Thyroid gland (tissue), 4 donors: ENCODE measurements around the gene FSIP1. TPM values are rescaled to one million over a fixed set of nuclear protein-coding genes. Genes with fewer than 3 reads are reported as not detected.

Experiments
- DNase-seq, 2 donors: peaks; one replicate each; pipeline ENCODE4 v3.0.0-alpha.2; 2019
- H3K27ac ChIP-seq, 3 donors: fragments of 200-600 bp; sonication (generic); 1 replicate in 2 of 3; 2 replicates in 1 of 3; pipeline ENCODE4 v1.5.1; 2016 to 2019; ENCODE audit warnings: mild to moderate bottlenecking in 1 of 3, moderate library complexity in 1 of 3
- H3K27me3 ChIP-seq: fragments of 200-600 bp; sonication (generic); one replicate; pipeline ENCODE4 v1.5.1; 2019
- H3K36me3 ChIP-seq, 2 donors: fragments of 200-600 bp; sonication (generic); one replicate each; pipeline ENCODE4 v1.5.1; 2016 to 2019
- H3K4me1 ChIP-seq, 2 donors: fragments of 200-600 bp; sonication (generic); one replicate each; pipeline ENCODE4 v1.5.1; 2017 to 2019
- H3K4me3 ChIP-seq, 3 donors: fragments of 200-600 bp; sonication (generic); replicated peaks in 1 of 3; 1 replicate in 2 of 3; 2 replicates in 1 of 3; pipeline ENCODE4 v1.5.1; 2016; ENCODE audit warnings: mild to moderate bottlenecking in 1 of 3
- H3K9me3 ChIP-seq: fragments of 200-600 bp; sonication (generic); one replicate; pipeline ENCODE4 v1.5.1; 2017
- POLR2A ChIP-seq, 2 donors: fragments of 450-650 bp; IDR thresholded peaks; one replicate each; pipeline ENCODE4 v1.6.1; 2017; ENCODE audit warnings: antibody characterized with exemption in 2 of 2, mild to moderate bottlenecking in 2 of 2, moderate library complexity in 1 of 2
- WGBS, 2 donors: methylation state at CpG; one replicate each; pipeline ENCODE4 v1.1.5; 2017; 5-methylcytosine and 5-hydroxymethylcytosine counted together
- intact Hi-C: fragments of 100-400 bp; cut with DNase I; formaldehyde crosslinking; loops from one replicate; pipeline ENCODE4 v1.15.1; 2023
- total RNA-seq, 4 donors: library from RNA; depleted of rRNA; stranded (reverse); fragments of >200 nt; gene quantifications; one replicate each; pipeline ENCODE4 v1.2.3, GENCODE V29; 2016
- TF ChIP-seq, protein P1 (sequence below), 6 experiments: fragments of 200-600 bp in 3 of 6; fragments of 450-650 bp in 3 of 6; sonication (generic) in 3 of 6; IDR thresholded peaks; one replicate each; pipeline ENCODE4 v1.5.1; 2016 to 2019; ENCODE audit warnings: antibody characterized with exemption in 6 of 6, mild to moderate bottlenecking in 2 of 6, inconsistent platforms in 1 of 6, moderate library complexity in 1 of 6

The FSIP1 gene
- total RNA-seq, 4 donors from 2014 or later, result 0.94 to 2.5 (median 1.5) TPM

DNA sequence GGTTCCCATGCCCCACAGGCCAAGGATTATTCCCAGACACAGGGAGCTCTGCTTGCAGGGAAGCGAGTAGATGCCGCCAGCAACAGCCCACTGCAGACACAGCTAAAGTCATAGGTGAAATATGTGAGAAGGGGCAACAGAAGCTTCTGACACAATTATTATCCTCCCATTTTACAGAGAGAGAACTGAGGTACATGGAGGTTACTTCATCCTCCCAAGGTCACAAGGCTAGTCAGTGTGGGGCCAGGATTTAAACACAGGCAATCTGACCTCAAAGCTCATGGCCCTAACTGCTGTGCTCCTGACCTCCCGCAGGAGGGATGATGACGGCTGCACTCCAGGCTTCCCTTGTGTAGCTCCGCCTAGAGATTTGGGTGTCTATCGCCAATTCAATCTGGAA is 15.7 kb upstream of the FSIP1 start:
- Histone ChIP-seq H3K9me3 (no peaks in the 10 kb centered on the region), H3K4me1 (no peaks in the 10 kb centered on the region), H3K27me3 (no peaks in the 10 kb centered on the region), H3K27ac (no peak overlapping the region), H3K4me3 (no peak overlapping the region), H3K36me3 (no peaks in the 10 kb centered on the region)
- intact Hi-C loops, result loop anchor here (10.0 kb wide), 1 partner anchor 76 kb away; no protein-coding TSS in a partner anchor
- WGBS, 2 donors, result 86 to 88% methylated on average over 6 of the region's 6 CpGs
- DNase-seq, result no peak
- no peak for TF ChIP-seq POLR2A (IDR thresholded peaks at IDR 0.05)
- TF ChIP-seq, protein P1, sequence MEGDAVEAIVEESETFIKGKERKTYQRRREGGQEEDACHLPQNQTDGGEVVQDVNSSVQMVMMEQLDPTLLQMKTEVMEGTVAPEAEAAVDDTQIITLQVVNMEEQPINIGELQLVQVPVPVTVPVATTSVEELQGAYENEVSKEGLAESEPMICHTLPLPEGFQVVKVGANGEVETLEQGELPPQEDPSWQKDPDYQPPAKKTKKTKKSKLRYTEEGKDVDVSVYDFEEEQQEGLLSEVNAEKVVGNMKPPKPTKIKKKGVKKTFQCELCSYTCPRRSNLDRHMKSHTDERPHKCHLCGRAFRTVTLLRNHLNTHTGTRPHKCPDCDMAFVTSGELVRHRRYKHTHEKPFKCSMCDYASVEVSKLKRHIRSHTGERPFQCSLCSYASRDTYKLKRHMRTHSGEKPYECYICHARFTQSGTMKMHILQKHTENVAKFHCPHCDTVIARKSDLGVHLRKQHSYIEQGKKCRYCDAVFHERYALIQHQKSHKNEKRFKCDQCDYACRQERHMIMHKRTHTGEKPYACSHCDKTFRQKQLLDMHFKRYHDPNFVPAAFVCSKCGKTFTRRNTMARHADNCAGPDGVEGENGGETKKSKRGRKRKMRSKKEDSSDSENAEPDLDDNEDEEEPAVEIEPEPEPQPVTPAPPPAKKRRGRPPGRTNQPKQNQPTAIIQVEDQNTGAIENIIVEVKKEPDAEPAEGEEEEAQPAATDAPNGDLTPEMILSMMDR (IDR thresholded peaks at IDR 0.05), result no peak

DNA sequence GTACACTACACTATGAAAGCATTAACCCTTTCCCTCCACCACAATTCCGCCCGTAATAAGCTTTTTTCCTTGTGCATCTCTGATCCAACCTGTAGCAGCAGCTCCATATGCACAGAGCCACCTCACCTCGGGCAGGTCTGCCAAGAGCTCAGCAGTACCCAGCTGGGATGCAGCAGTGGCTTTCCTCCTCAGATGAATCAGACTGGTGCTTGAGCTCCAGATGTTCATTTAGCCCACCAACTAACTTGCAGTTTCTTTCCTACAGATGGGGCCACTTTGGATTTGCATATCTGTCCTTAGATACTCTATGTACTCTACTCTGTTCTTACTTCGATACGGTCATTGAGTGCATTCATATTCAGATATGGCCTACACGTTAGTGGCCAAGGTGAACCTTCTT is 14.8 kb upstream of the FSIP1 start:
- H3K9me3 ChIP-seq, result no peaks in the 10 kb centered on the region
- no peaks in the 10 kb centered on the region for H3K4me1 ChIP-seq
- 90 to 94% methylated on average over 6 of the region's 6 CpGs for WGBS, 2 donors
- DNase-seq, result no peak
- no peaks in the 10 kb centered on the region for H3K27me3 ChIP-seq
- no peaks in the 10 kb centered on the region for H3K36me3 ChIP-seq
- intact Hi-C loops, result loop anchor here (10.0 kb wide), 1 partner anchor 77 kb away; no protein-coding TSS in a partner anchor
- H3K27ac ChIP-seq, result no peak overlapping the region
- H3K4me3 ChIP-seq, result no peak overlapping the region
- TF ChIP-seq POLR2A (IDR thresholded peaks at IDR 0.05), result no peak
- TF ChIP-seq, protein P1 (IDR thresholded peaks at IDR 0.05), result no peak

DNA sequence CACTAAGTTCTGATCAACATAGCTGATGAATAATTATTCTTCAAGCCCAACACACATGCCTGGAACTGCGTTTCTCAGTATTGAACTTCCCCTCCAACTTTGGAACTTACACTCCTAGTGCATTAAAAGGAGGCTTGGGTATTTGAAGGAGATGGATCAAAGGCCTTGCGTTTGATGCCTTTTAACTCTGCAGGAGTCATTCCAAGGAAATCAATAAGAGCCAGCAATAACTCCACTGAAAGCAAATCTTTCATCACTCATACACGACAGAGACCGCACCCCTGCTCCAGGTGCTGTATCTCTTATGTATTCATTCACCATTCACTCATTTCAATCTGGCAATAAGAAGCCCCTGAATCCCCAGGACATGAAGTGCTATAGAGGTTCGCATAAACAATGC is 14.0 kb upstream of the FSIP1 start:
- H3K4me1 ChIP-seq, result no peaks in the 10 kb centered on the region
- no peak for DNase-seq
- intact Hi-C loops, result loop anchor here (10.0 kb wide), 1 partner anchor 78 kb away; no protein-coding TSS in a partner anchor
- TF ChIP-seq POLR2A (IDR thresholded peaks at IDR 0.05), result no peak
- TF ChIP-seq, protein P1 (IDR thresholded peaks at IDR 0.05), result no peak
- no peaks in the 10 kb centered on the region for H3K9me3 ChIP-seq
- no peak overlapping the region for H3K4me3 ChIP-seq
- 86 to 91% methylated on average over 5 of the region's 5 CpGs for WGBS, 2 donors
- H3K27me3 ChIP-seq, result no peaks in the 10 kb centered on the region
- no peaks in the 10 kb centered on the region for H3K36me3 ChIP-seq
- no peak overlapping the region for H3K27ac ChIP-seq

DNA sequence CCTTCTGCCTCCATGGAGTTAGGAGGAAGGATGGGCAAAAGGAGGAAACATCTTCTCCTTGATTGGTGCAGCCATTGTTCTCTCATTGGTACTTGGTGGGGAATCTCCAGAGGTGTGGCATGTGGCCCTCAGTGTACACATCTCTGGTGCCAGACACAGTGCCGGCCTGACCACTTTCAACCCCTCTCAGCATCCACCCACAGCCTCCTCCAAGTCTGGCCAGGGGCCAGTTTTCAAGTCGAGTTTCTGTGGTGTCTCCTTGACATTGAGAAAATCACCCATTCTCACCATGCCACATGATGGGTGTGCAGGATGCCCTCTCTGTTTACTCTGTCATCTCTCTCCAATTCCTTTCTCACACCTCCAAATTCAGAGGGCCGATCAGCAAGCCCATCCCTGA is 12.8 kb upstream of the FSIP1 start:
- intact Hi-C loops, result loop anchor here (10.0 kb wide), 1 partner anchor 79 kb away; no protein-coding TSS in a partner anchor
- Histone ChIP-seq H3K9me3 (no peaks in the 10 kb centered on the region), H3K27ac (no peak overlapping the region), H3K4me3 (no peak overlapping the region), H3K27me3 (no peaks in the 10 kb centered on the region), H3K4me1 (no peaks in the 10 kb centered on the region), H3K36me3 (no peaks in the 10 kb centered on the region)
- 26 to 39% methylated on average over 3 of the region's 3 CpGs for WGBS, 2 donors
- TF ChIP-seq POLR2A (IDR thresholded peaks at IDR 0.05), result no peak
- no peak for DNase-seq

DNA sequence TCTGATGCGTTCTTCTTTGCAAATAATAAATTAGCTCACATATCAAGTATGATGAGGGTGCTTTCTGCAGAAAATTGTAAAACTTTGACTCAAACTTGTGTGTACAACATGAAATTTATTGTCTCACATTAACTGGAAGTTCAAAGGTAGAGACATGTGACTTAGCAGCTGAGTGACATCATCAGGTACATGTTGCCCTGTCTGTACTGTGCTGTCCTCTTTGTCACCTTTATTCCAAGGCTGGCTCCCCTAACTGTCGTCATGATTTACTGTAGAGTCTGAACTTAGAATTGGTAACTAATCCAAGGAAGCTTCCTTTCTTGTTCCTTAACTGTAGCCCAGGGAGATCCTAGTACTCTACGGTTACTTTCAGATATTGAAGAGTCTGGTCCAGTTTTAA is 12.3 kb upstream of the FSIP1 start:
- WGBS, 2 donors, result 95 to 96% methylated on average over 3 of the region's 3 CpGs
- no peaks in the 10 kb centered on the region for H3K4me1 ChIP-seq
- DNase-seq, result no peak
- intact Hi-C loops, result loop anchor here (10.0 kb wide), 1 partner anchor 80 kb away; no protein-coding TSS in a partner anchor
- H3K4me3 ChIP-seq, result no peak overlapping the region
- no peaks in the 10 kb centered on the region for H3K27me3 ChIP-seq
- TF ChIP-seq, protein P1 (IDR thresholded peaks at IDR 0.05), result no peak
- TF ChIP-seq POLR2A (IDR thresholded peaks at IDR 0.05), result no peak
- no peaks in the 10 kb centered on the region for H3K36me3 ChIP-seq
- no peak overlapping the region for H3K27ac ChIP-seq
- H3K9me3 ChIP-seq, result no peaks in the 10 kb centered on the region
